Gastroesophageal sphincter (tissue), 4 donors: ENCODE measurements around the gene SLC12A8. TPM values are rescaled to one million over a fixed set of nuclear protein-coding genes. Genes with fewer than 3 reads are reported as not detected.
A peak's percentile ranks its signal among the peaks of the same experiment; 100 is the strongest.

Experiments used
- ATAC-seq: fragments of 150-250 bp; one replicate; pipeline ENCODE4 v1.9.1; 2016; ENCODE audit warnings: mild to moderate bottlenecking, moderate library complexity
- H3K27ac ChIP-seq, 4 donors: fragments of 200-600 bp; sonication (generic) in 3 of 4; 1 replicate in 3 of 4; 2 replicates in 1 of 4; pipeline ENCODE4 v1.5.1; 2016 to 2019
- H3K27me3 ChIP-seq: fragments of 200-600 bp; sonication (generic); one replicate; pipeline ENCODE4 v1.5.1; 2019
- H3K36me3 ChIP-seq, 2 donors: fragments of 200-600 bp; sonication (generic); one replicate each; pipeline ENCODE4 v1.5.1; 2019; ENCODE audit warnings: control low read depth in 1 of 2
- H3K4me1 ChIP-seq, 3 donors: fragments of 200-600 bp; sonication (generic); 1 replicate in 2 of 3; 2 replicates in 1 of 3; pipeline ENCODE4 v1.5.1; 2016 to 2019; ENCODE audit warnings: control low read depth in 2 of 3
- H3K4me3 ChIP-seq, 2 donors: fragments of 200-600 bp; sonication (generic); one replicate each; pipeline ENCODE4 v1.5.1; 2019; ENCODE audit warnings: mild to moderate bottlenecking in 1 of 2, moderate library complexity in 1 of 2
- H3K9me3 ChIP-seq, 3 donors: fragments of 200-600 bp; sonication (generic); one replicate each; pipeline ENCODE4 v1.5.1; 2017 to 2019; ENCODE audit warnings: control low read depth in 2 of 3
- CTCF ChIP-seq, 4 experiments: fragments of 200-600 bp in 2 of 4; fragments of 450-650 bp in 2 of 4; sonication (generic) in 1 of 4; IDR thresholded peaks; one replicate each; pipeline ENCODE4 v1.5.1; 2017 to 2019; ENCODE audit warnings: antibody characterized with exemption in 4 of 4, mild to moderate bottlenecking in 2 of 4, moderate library complexity in 2 of 4
- EP300 ChIP-seq: sonication (generic); formaldehyde crosslinking; IDR thresholded peaks from one replicate; pipeline ENCODE4 v1.6.1; 2017; ENCODE audit warnings: antibody characterized with exemption, mild to moderate bottlenecking
- POLR2A ChIP-seq, 2 donors: fragments of 450-650 bp; IDR thresholded peaks; one replicate each; pipeline ENCODE4 v1.6.1; 2017; ENCODE audit warnings: antibody characterized with exemption in 2 of 2, mild to moderate bottlenecking in 2 of 2, moderate library complexity in 1 of 2
- POLR2AphosphoS5 ChIP-seq: sonication (generic); formaldehyde crosslinking; IDR thresholded peaks from one replicate; pipeline ENCODE4 v1.6.1; 2017; ENCODE audit warnings: antibody characterized with exemption
- WGBS, 2 donors: methylation state at CpG; one replicate each; pipeline ENCODE4 v1.1.5; 2018; ENCODE audit warnings: low coverage in 1 of 2; 5-methylcytosine and 5-hydroxymethylcytosine counted together
- total RNA-seq, 4 donors: library from RNA; depleted of rRNA; stranded (reverse); fragments of >200 nt; gene quantifications; one replicate each; pipeline ENCODE4 v1.1.0, GENCODE V29; 2016

The SLC12A8 gene
- total RNA-seq, 4 donors from 2014 or later, result 0.13 to 2.3 (median 0.54) TPM; not detected in 1

- Histone ChIP-seq H3K36me3 (no peaks in the 10 kb centered on the region), H3K4me1 (peaks cover 20 to 77% (median 50%) of the 10 kb centered on the region in 3 donors), H3K27ac (peak overlapping the region; percentile 65 to 98 (median 96)), H3K27me3 (no peaks in the 10 kb centered on the region), H3K9me3 (no peaks in the 10 kb centered on the region), H3K4me3 (no peak overlapping the region)
- TF ChIP-seq CTCF (IDR thresholded peaks at IDR 0.05), result no peak
- TF ChIP-seq EP300, result no peak
- no peak for TF ChIP-seq POLR2AphosphoS5
- TF ChIP-seq POLR2A (IDR thresholded peaks at IDR 0.05), result no peak
- 95% methylated on average over 2 of the region's 3 CpGs; no CpG with 5 or more reads in 1 of the 2 donors for WGBS, 2 donors
- no peak for ATAC-seq
Observed at GRCh38 chr3:125058529-125058928, 154.0 kb downstream of the SLC12A8 start.

- Histone ChIP-seq H3K9me3 (no peaks in the 10 kb centered on the region), H3K36me3 (no peaks in the 10 kb centered on the region), H3K4me3 (no peak overlapping the region), H3K27ac (peak overlapping the region; percentile 65 to 98 (median 96)), H3K27me3 (no peaks in the 10 kb centered on the region), H3K4me1 (peaks cover 17 to 77% (median 49%) of the 10 kb centered on the region in 3 donors)
- 29 to 62% methylated on average over 2 of the region's 3 CpGs for WGBS, 2 donors
- TF ChIP-seq POLR2AphosphoS5 (peak; percentile 82), EP300 (no peak)
- ATAC-seq, result peak; percentile 19
Observed at GRCh38 chr3:125057186-125057850, 155.2 kb downstream of the SLC12A8 start.

DNA sequence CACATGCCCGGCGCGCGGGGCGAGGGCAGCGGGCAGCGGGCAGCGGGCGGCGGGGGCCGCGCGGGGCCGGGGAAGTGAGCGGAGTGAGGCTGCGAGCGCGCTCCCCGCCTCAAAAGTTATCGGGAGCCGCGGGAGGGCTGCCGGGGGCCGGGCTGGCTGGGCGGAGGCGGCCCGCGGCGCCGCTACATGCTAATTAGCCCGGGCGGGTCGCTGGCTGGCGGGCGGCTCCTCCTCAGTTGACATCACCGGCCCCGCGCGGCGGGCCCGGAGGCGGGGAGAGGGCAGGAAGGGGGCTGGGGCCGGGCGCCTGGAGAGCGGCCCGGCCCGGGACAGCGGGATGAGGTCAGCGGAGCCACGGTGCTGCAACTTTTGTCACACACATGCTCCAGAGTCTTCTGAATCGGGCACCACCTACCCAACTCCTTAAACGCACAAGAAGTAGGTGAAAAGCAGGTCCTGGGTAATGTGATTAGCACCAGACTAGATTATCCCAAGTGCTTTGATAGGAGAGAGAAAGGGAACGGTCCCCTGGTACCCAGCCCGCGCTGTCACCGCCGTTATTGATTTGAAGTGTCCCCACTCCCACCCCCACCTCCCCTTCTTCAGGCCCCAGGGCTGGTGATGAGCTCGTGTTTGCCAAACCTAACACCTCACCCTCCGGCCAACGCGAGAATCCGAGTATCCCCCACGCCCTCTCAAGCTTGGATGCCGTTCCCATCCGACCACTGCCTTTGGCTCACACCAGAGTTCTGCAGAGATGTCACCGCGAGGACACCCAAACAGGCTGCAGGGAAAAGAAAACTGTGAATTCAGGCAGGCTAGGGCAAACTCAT lies 156.4 kb downstream of the SLC12A8 start, which contains the start of gene HEG1:
TSS of gene HEG1 (minus strand) at position 85 of the 833 bp plus-strand sequence. CDS start 107 bp downstream, outside the sequence.
- Histone ChIP-seq H3K4me1 (peaks cover 18 to 77% (median 46%) of the 10 kb centered on the region in 3 donors), H3K27me3 (no peaks in the 10 kb centered on the region), H3K36me3 (no peaks in the 10 kb centered on the region), H3K9me3 (no peaks in the 10 kb centered on the region), H3K4me3 (peak within 1 kb of the TSS; percentile 75 to 78), H3K27ac (peak within 1 kb of the TSS; percentile 88 to 98 (median 96))
- 0 to 3% methylated on average over 8 to 14 of the region's 67 CpGs for WGBS, 2 donors
- TF ChIP-seq POLR2AphosphoS5, result peak; percentile 54
- TF ChIP-seq POLR2A (IDR thresholded peaks at IDR 0.05), result peak; percentile 77 to 85
- no peak for TF ChIP-seq CTCF (IDR thresholded peaks at IDR 0.05)
- no peak for TF ChIP-seq EP300
- ATAC-seq, result peak; percentile 91

DNA sequence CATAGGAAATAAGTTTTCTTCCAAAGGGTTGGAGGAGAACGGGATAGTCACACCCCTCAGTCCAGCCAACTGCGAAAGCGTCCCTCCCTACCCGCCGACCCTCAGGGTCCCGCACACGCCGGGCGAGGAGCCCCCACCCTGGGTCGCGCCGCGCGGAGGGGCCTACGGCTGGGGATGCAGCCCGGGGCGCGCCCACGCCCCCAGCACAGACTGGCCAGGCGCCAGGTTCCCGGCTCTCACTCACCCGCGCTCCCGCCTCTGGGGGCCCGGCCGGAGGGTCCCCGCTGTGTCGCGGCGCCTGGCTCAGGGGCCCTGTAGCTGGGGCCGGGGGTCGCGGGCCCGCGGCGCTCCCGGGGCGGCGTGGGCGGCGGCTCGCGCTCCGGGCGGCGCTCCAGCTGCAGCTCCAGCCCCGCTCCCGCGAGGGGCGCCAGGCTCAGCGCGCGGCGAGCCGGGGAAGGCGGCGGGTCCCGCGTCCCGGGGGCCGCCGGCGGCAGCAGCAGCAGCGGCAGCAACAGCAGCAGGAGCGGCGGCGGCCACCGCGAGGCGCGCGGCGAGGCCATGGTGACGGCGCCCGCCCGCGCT lies 157.1 kb downstream of the SLC12A8 start:
- TF ChIP-seq POLR2A (IDR thresholded peaks at IDR 0.05) (no peak), EP300 (no peak), POLR2AphosphoS5 (no peak), CTCF (IDR thresholded peaks at IDR 0.05) (no peak)
- no peaks in the 10 kb centered on the region for H3K36me3 ChIP-seq
- H3K4me1 ChIP-seq, result peaks cover 15 to 77% (median 43%) of the 10 kb centered on the region in 3 donors
- peak overlapping the region; percentile 75 to 78 for H3K4me3 ChIP-seq
- peak overlapping the region; percentile 88 to 98 (median 96) for H3K27ac ChIP-seq
- WGBS, 2 donors, result 0% methylated on average over 1 of the region's 78 CpGs
- H3K9me3 ChIP-seq, result no peaks in the 10 kb centered on the region
- peak; percentile 25 for ATAC-seq
- no peaks in the 10 kb centered on the region for H3K27me3 ChIP-seq
